Ishikawa (cell line): ENCODE data around the gene MTA2.

Source experiments
- RAD21 ChIP-seq: IDR thresholded peaks from 2 replicates; pipeline ENCODE4 v1.6.1; 2012; ENCODE audit warnings: low read depth
- TAF1 ChIP-seq: IDR thresholded peaks from 2 replicates; pipeline ENCODE4 v1.6.1; 2012; ENCODE audit warnings: low read depth, mild to moderate bottlenecking
- TCF12 ChIP-seq: IDR thresholded peaks from 2 replicates; pipeline ENCODE4 v1.6.1; 2012; ENCODE audit warnings: low read depth
- TF ChIP-seq, protein P1 (sequence below): IDR thresholded peaks from 2 replicates; pipeline ENCODE4 v1.6.1; 2012
- TF ChIP-seq, protein P2 (sequence below): IDR thresholded peaks from 2 replicates; pipeline ENCODE4 v1.6.1; 2012; ENCODE audit warnings: low read depth, mild to moderate bottlenecking

DNA sequence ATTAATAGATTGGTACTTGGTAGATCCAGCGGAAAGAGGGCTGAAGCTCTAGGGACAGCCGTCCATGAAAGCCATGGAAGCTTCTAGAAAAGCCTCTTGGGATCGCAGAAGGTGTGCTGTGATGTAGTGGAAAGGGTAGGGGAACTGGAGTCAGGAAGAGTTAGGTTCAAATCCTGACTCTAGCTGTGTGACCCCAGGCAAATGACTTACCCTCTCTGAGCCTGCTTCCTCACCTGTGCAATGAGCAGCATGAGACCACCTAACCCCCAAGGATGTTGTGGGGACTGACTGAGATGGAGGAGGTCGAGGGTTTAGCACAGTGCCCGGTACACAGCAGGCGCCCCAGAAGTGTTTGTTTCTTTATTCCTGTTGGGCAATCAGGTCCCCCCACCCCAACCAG lies 8.7 kb upstream of the MTA2 start:
- TF ChIP-seq, protein P1, sequence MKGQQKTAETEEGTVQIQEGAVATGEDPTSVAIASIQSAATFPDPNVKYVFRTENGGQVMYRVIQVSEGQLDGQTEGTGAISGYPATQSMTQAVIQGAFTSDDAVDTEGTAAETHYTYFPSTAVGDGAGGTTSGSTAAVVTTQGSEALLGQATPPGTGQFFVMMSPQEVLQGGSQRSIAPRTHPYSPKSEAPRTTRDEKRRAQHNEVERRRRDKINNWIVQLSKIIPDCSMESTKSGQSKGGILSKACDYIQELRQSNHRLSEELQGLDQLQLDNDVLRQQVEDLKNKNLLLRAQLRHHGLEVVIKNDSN = no peak
- no peak for TF ChIP-seq TCF12
- TF ChIP-seq, protein P2, sequence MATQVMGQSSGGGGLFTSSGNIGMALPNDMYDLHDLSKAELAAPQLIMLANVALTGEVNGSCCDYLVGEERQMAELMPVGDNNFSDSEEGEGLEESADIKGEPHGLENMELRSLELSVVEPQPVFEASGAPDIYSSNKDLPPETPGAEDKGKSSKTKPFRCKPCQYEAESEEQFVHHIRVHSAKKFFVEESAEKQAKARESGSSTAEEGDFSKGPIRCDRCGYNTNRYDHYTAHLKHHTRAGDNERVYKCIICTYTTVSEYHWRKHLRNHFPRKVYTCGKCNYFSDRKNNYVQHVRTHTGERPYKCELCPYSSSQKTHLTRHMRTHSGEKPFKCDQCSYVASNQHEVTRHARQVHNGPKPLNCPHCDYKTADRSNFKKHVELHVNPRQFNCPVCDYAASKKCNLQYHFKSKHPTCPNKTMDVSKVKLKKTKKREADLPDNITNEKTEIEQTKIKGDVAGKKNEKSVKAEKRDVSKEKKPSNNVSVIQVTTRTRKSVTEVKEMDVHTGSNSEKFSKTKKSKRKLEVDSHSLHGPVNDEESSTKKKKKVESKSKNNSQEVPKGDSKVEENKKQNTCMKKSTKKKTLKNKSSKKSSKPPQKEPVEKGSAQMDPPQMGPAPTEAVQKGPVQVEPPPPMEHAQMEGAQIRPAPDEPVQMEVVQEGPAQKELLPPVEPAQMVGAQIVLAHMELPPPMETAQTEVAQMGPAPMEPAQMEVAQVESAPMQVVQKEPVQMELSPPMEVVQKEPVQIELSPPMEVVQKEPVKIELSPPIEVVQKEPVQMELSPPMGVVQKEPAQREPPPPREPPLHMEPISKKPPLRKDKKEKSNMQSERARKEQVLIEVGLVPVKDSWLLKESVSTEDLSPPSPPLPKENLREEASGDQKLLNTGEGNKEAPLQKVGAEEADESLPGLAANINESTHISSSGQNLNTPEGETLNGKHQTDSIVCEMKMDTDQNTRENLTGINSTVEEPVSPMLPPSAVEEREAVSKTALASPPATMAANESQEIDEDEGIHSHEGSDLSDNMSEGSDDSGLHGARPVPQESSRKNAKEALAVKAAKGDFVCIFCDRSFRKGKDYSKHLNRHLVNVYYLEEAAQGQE = no peak
- TF ChIP-seq RAD21 = no peak
- TF ChIP-seq TAF1 = no peak
